ENCODE data around the gene CALML5. TPM values are rescaled to one million over a fixed set of nuclear protein-coding genes. Genes with fewer than 3 reads are reported as not detected.

The CALML5 gene
- total RNA-seq, 2 donors from 2014 or later, result 0.46 to 10.5 TPM

- peak overlapping the region in 1 of 2 donors; percentile 24 for H3K27ac ChIP-seq
- H3K4me1 ChIP-seq (replicated peaks), result no peaks in the 10 kb centered on the region
- H3K9me3 ChIP-seq, result no peaks in the 10 kb centered on the region
- no peak overlapping the region for H3K4me3 ChIP-seq
- intact Hi-C loops (cut with DNase I), result loop anchor here (5.0 kb wide), 1 partner anchor 66 kb away; no protein-coding TSS in a partner anchor
- H3K36me3 ChIP-seq, result no peaks in the 10 kb centered on the region
- no peaks in the 10 kb centered on the region for H3K27me3 ChIP-seq (replicated peaks; ENCODE audit: insufficient read depth)
- TF ChIP-seq POLR2AphosphoS5 (IDR thresholded peaks at IDR 0.05) (peak; percentile 53), POLR2A (IDR thresholded peaks at IDR 0.05) (no peak)
- DNase-seq (ENCODE audit: low spot score), result no peak
- WGBS, result 62% methylated on average over 15 of the region's 15 CpGs
These were observed 13.7 kb upstream of the CALML5 start for GRCh38 chr10:5512881-5513612.

- DNase-seq (ENCODE audit: low spot score), result no peak
- WGBS, result 96% methylated on average over 25 of the region's 25 CpGs
- peak overlapping the region in 1 of 2 donors; percentile 24 for H3K27ac ChIP-seq
- H3K4me3 ChIP-seq, result no peak overlapping the region
- no peaks in the 10 kb centered on the region for H3K4me1 ChIP-seq (replicated peaks)
- no peaks in the 10 kb centered on the region for H3K36me3 ChIP-seq
- no peak for TF ChIP-seq CTCF (IDR thresholded peaks at IDR 0.05)
- no peak for TF ChIP-seq POLR2AphosphoS5 (IDR thresholded peaks at IDR 0.05)
- no peak for TF ChIP-seq POLR2A (IDR thresholded peaks at IDR 0.05)
- H3K9me3 ChIP-seq, result no peaks in the 10 kb centered on the region
- H3K27me3 ChIP-seq (replicated peaks; ENCODE audit: insufficient read depth), result no peaks in the 10 kb centered on the region
- intact Hi-C loops (cut with DNase I), result loop anchor here (5.0 kb wide), 1 partner anchor 65 kb away; no protein-coding TSS in a partner anchor
These were observed 13.0 kb upstream of the CALML5 start for GRCh38 chr10:5512331-5512730.

- Histone ChIP-seq H3K4me3 (no peak overlapping the region), H3K27ac (no peak overlapping the region), H3K27me3 (replicated peaks; ENCODE audit: insufficient read depth) (no peaks in the 10 kb centered on the region), H3K4me1 (replicated peaks) (no peaks in the 10 kb centered on the region), H3K9me3 (no peaks in the 10 kb centered on the region), H3K36me3 (no peaks in the 10 kb centered on the region)
- TF ChIP-seq POLR2AphosphoS5 (IDR thresholded peaks at IDR 0.05) (no peak), CTCF (IDR thresholded peaks at IDR 0.05) (no peak), POLR2A (IDR thresholded peaks at IDR 0.05) (no peak)
- intact Hi-C loops (cut with DNase I), result loop anchor here (5.0 kb wide), 1 partner anchor 65 kb away; no protein-coding TSS in a partner anchor
- DNase-seq (ENCODE audit: low spot score), result no peak
- WGBS, result 98% methylated on average over 17 of the region's 17 CpGs
These were observed 12.5 kb upstream of the CALML5 start for GRCh38 chr10:5511885-5512280.

GRCh38 chr10:5511231-5511884 lies 12.0 kb upstream of the CALML5 start:
- no peak for DNase-seq (ENCODE audit: low spot score)
- intact Hi-C loops (cut with DNase I), result loop anchor here (5.0 kb wide), 1 partner anchor 64 kb away; no protein-coding TSS in a partner anchor
- no peaks in the 10 kb centered on the region for H3K9me3 ChIP-seq
- TF ChIP-seq CTCF (IDR thresholded peaks at IDR 0.05) (no peak), POLR2AphosphoS5 (IDR thresholded peaks at IDR 0.05) (no peak), POLR2A (IDR thresholded peaks at IDR 0.05) (no peak)
- 89% methylated on average over 32 of the region's 32 CpGs for WGBS
- H3K27ac ChIP-seq, result peak overlapping the region in 1 of 2 donors; percentile 45
- H3K4me1 ChIP-seq (replicated peaks), result no peaks in the 10 kb centered on the region
- H3K36me3 ChIP-seq, result no peaks in the 10 kb centered on the region
- H3K27me3 ChIP-seq (replicated peaks; ENCODE audit: insufficient read depth), result no peaks in the 10 kb centered on the region
- H3K4me3 ChIP-seq, result no peak overlapping the region

GRCh38 chr10:5510281-5511072 lies 11.1 kb upstream of the CALML5 start:
- Histone ChIP-seq H3K4me3 (no peak overlapping the region), H3K4me1 (replicated peaks) (no peaks in the 10 kb centered on the region), H3K36me3 (no peaks in the 10 kb centered on the region), H3K27me3 (replicated peaks; ENCODE audit: insufficient read depth) (no peaks in the 10 kb centered on the region), H3K27ac (peak overlapping the region; percentile 4 to 45), H3K9me3 (no peaks in the 10 kb centered on the region)
- no peak for DNase-seq (ENCODE audit: low spot score)
- TF ChIP-seq POLR2A (IDR thresholded peaks at IDR 0.05) (no peak), POLR2AphosphoS5 (IDR thresholded peaks at IDR 0.05) (peak; percentile 23)
- intact Hi-C loops (cut with DNase I), result loop anchor here (5.0 kb wide), 1 partner anchor 63 kb away; no protein-coding TSS in a partner anchor
- WGBS, result 40% methylated on average over 16 of the region's 16 CpGs

All from prostate gland (tissue), 2 donors.